GM20000 (cell line): ENCODE data around the gene TNS3.

Experiments
- DNase-seq: peaks from one replicate; pipeline ENCODE4 v3.0.0; 2012; ENCODE audit warnings: low spot score
- TF ChIP-seq, protein P1 (sequence below): IDR thresholded peaks from 2 replicates; pipeline ENCODE4 v1.5.1; 2012; ENCODE audit warnings: mild to moderate bottlenecking, control low read depth; ENCODE audit errors: extremely low read depth, missing control alignments

Gene TNS3

DNA sequence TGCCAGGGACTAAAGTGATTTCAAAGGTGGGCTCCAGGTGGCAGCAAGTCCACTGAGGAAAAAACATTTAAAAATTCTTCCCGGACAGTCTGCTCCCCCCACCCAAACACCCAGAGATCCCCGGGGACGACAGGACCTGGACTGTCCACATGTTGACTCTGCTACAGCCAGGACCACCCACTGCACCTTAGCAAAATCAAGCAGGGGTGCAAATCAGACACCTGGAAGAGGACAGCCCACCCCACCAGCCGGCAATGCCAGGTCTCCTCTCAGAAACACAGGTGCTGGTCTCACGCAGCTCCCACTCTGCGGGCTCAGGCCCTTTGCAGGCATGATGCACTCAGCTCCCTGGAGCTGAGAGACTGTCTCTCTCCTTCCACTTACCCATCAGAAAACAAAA lies 251.9 kb downstream of the TNS3 start:
- TF ChIP-seq, protein P1, sequence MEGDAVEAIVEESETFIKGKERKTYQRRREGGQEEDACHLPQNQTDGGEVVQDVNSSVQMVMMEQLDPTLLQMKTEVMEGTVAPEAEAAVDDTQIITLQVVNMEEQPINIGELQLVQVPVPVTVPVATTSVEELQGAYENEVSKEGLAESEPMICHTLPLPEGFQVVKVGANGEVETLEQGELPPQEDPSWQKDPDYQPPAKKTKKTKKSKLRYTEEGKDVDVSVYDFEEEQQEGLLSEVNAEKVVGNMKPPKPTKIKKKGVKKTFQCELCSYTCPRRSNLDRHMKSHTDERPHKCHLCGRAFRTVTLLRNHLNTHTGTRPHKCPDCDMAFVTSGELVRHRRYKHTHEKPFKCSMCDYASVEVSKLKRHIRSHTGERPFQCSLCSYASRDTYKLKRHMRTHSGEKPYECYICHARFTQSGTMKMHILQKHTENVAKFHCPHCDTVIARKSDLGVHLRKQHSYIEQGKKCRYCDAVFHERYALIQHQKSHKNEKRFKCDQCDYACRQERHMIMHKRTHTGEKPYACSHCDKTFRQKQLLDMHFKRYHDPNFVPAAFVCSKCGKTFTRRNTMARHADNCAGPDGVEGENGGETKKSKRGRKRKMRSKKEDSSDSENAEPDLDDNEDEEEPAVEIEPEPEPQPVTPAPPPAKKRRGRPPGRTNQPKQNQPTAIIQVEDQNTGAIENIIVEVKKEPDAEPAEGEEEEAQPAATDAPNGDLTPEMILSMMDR: no peak
- DNase-seq: no peak

DNA sequence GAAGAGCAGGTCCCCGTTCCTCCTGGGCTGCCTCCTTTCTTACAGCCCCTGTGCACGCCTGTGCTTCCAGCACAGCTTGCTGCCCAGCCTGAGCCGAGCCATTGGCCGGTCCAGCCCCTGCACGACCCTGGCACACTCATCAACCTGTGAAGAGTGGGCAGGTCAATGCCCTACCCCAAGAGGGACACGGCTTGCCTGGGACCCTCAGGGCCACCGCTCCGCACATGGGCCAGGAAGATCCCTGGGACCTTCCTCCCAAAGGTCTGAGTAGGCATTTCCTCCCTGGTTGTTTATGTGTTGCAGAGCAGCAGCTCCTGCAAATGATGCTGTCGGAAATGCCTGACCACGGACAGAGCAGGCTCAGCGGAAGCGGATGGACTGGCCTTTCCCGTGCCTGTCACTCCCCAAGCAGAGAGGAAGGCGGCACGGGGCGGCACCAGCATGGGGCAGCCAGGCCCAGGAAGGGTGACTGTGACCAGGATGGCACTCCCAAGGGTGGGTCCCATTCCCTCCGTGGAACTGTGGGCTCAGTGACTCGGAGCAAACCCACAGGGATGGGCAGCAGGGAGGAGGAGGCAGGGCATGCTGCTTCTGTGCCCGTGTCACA lies 252.5 kb downstream of the TNS3 start:
- DNase-seq: no peak
- TF ChIP-seq, protein P1: no peak

DNA sequence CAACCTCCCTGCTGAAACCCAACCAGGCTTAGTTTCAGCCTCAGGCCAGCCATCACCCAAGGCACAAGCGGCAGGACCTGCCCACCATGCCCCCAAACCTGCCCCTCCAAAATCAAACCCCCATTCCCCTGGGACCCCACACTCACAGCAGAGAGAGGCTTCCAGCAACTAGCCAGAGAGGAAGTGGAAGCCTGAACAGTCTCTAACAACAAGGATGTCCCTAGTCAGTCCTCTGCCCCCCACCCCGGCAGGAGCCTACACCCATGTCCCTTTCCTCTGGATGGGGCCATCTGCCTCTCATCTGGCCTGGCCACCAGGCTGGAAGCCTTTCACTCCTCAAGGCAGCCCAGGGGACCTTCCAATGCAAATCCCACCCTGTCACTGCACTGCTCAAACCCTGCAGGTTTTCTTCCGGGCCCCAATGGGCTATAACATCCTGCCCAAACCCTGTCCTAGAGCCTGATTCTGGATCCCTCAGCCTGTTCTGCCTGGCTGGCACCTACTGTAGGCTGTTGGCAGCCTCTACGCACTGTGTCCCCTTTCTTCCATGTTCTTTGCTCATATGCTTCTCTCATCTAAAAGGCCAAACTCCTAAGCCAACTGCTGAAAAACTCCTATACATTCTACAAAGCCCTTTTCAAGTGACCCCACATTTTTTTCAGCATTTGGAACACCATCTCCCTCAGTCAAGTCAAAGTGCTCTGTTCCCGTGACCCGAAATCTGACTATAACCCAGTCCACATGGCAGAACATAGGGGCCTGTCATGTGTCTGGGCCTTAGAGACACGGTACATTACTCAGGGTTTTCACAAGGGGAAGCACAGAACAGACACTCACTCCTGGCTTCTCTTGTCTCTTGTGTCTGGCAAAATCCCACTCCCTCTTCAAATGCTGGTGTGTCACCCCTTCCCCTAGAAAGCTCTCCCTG lies 253.3 kb downstream of the TNS3 start:
- no peak for DNase-seq
- TF ChIP-seq, protein P1: no peak

- no peak for DNase-seq
- TF ChIP-seq, protein P1: no peak
These were observed 254.1 kb downstream of the TNS3 start for GRCh38 chr7:47327698-47328391.

GRCh38 chr7:47327346-47327697 lies 254.6 kb downstream of the TNS3 start:
- DNase-seq: no peak
- TF ChIP-seq, protein P1: no peak

DNA sequence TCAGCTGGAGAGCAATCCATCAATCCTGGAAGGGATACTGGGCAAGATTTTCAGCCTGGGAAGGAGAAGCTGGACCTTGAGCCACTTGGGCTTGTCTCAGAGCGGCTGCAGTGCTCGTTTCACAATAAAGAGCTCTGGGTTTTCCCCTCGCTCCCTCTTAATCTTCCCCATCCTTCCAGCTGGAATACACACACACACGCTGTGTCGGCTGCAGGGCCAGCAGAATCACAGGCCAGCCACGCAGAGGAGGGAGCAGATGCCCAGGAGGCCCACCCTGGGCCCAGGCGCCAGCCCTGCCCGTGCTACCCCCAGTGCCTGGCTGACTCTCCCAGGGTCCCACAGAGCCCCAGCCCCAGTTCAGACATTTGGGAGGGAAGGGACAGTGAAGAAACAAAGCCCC lies 255.1 kb downstream of the TNS3 start:
- no peak for DNase-seq

More for the DNA sequence above, 255.1 kb downstream of the TNS3 start:
- TF ChIP-seq, protein P1: no peak
